GM12873 (cell line): ENCODE data around the gene CYBB.

ENCODE experiments used
- TF ChIP-seq, protein P1 (sequence below): IDR thresholded peaks from 2 replicates; pipeline ENCODE4 v1.5.1; 2012; ENCODE audit warnings: low read depth, mild to moderate bottlenecking, moderate library complexity, low read length, control low read depth; ENCODE audit not compliant: insufficient read depth; ENCODE audit errors: missing control alignments

The CYBB gene

DNA sequence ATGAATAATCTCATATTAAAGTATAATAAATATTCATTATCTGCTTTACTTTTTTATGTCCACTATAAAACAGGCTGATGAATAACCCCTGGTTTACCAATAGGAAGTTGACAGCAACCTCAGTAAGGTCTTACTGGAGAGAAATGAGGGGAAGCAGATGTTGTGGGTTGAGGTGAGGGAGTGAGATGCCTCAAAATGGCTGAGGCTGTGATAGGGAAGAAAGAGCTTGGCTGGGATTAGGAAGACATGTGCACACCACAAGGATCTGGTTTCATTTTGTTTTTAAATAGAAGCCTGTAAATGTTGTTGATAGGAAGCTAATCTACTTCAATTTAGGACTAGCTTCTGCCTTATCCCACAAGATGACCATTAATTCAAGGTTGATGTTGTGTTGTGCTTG, 14.4 kb upstream of the CYBB start:
- TF ChIP-seq, protein P1, sequence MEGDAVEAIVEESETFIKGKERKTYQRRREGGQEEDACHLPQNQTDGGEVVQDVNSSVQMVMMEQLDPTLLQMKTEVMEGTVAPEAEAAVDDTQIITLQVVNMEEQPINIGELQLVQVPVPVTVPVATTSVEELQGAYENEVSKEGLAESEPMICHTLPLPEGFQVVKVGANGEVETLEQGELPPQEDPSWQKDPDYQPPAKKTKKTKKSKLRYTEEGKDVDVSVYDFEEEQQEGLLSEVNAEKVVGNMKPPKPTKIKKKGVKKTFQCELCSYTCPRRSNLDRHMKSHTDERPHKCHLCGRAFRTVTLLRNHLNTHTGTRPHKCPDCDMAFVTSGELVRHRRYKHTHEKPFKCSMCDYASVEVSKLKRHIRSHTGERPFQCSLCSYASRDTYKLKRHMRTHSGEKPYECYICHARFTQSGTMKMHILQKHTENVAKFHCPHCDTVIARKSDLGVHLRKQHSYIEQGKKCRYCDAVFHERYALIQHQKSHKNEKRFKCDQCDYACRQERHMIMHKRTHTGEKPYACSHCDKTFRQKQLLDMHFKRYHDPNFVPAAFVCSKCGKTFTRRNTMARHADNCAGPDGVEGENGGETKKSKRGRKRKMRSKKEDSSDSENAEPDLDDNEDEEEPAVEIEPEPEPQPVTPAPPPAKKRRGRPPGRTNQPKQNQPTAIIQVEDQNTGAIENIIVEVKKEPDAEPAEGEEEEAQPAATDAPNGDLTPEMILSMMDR = no peak

DNA sequence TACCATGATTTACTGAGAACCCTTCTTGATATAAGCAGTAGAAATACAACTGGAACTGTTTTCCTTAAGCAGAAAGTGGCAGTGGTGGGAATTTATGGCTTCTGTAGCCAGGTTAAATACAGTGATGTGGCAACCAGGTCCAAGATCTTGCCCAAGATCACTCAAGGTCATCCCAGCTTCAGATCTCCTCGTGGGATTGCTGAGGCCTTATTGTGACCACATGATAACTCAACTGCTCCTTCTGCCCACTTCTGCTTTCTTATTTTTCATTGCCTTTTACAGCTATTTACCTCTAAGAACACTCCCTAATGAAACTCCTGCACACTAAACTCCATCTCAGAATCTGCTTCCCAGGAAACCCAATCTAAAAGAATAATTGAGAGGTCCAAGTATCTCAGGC, 12.4 kb upstream of the CYBB start:
- TF ChIP-seq, protein P1 = no peak

DNA sequence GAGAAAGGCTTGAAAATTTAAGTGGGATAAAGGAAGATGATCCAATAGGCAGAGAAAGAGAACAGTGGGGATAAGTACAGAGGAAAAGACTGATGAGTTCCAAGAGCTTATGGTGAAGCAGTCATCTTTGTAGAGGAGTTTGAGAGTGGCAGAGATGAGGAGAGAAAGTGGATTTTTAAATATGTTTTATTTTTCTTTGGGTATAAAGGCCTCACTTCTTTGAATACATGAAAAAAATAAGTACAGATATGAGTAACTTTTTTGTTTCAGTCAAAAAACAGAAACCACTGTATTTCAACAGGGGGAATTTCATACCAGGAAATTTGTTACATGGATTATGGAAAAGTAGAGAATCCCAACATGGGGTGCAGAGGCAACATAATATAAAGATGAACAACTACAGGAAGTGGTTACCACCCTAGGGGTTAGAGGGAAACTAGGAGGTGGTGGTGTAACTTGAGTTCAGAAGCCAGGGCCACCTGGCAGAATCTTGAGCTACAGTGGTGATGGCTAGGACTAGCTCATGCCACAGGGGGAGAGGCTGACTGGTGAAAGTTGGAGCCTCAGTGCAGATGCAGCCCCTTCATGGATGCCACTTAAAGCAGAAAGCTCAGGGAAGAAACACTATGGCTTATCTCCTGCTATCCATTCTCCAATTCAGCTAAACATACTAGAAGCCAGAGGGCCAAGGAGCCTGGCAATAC, 3.4 kb upstream of the CYBB start:
- TF ChIP-seq, protein P1 = no peak

DNA sequence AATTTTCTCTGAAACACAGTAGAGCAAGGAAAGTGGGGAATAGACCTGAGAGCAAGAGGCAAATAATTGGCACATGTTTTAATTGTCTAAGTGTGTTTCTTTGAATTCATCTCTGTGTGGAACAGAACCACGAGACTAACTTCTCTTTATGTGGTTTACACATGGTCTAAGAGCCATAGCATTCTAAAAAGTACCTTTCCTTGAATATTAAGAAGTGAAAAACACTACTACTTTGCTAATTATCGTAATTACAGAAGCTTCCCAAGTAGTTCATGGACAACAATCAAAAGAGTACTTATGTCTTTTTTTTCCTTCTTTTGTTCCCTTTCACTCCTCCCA, 2.9 kb upstream of the CYBB start:
- TF ChIP-seq, protein P1 = no peak

DNA sequence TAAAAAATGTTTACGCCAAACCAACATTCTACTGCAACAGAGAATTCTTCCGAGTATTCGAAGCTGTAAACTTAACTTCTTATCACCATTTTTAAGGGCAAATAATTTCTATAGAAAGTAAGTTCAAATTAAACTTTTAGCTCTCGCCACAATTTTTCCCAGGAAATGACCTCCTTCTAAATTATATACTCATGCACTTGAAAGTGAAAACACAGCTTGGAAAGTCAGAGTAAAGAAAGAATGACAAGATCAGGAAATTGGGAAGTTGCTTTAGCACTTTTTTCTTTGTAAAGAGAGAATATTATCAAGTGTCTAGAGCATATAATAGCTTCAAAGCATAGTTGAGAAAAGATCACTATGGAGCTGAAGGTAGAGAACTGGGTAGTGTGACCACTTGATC, 1.2 kb downstream of the CYBB start:
- TF ChIP-seq, protein P1 = no peak

DNA sequence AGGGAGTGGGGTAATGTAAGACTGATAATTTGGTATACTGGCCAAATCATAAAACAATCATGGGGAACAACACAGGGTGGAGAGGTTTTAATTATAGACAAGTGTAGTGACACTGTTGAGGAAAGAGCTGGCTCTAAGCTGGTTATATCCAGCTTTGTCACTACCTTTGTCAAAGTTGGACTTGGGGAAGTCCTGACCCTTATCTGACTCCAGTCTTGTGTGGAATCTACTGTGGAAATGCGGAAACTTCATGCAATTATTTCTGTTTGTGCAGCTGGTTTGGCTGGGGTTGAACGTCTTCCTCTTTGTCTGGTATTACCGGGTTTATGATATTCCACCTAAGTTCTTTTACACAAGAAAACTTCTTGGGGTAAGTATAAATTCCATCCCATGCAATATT, 2.0 kb downstream of the CYBB start:
- TF ChIP-seq, protein P1 = no peak

DNA sequence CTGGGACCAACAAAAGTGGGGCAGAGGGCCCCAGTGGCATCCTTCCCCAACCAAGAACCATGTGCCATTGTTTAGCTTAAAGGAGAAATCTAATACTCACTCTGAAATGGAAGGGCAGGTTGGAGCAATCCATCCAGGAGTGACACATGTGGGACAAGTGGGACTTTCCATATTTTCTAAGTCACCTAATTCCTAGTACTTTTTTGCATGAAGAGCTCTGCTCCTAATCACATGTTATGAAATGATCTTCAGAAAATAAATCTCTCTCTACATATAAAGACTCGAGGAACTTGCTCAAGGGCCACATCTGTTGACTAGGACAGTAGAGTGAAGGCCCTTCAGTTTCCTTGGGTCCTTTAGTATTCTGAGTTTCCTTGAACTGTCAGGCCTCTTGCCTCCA, 2.5 kb downstream of the CYBB start:
- TF ChIP-seq, protein P1 = no peak
